A549 (cell line): ENCODE data around the gene FGFBP2.

Source experiments
- CEBPB ChIP-seq, 2 experiments: fragments of >200 bp in 1 of 2; sonication (Bioruptor Twin) in 1 of 2; formaldehyde crosslinking in 1 of 2; IDR thresholded peaks; 2 replicates each; pipeline ENCODE4 v1.6.1; 2012 to 2016
- CHD2 ChIP-seq: fragments of 150-350 bp; IDR thresholded peaks from 2 replicates; pipeline ENCODE4 v1.6.1; 2014; ENCODE audit warnings: low read length; ENCODE audit not compliant: partially characterized antibody
- CTCF ChIP-seq: fragments of >200 bp; sonication (Bioruptor Twin); formaldehyde crosslinking; IDR thresholded peaks from 3 replicates; pipeline ENCODE4 v1.5.1; 2016
- EP300 ChIP-seq, 2 experiments: fragments of >200 bp; sonication (Bioruptor Twin); formaldehyde crosslinking; IDR thresholded peaks; 2 replicates in 1 of 2; 3 replicates in 1 of 2; pipeline ENCODE4 v1.6.1; 2016 to 2017
- ESRRA ChIP-seq: fragments of 150-350 bp; IDR thresholded peaks from 2 replicates; pipeline ENCODE4 v1.6.1; 2014; ENCODE audit warnings: mild to moderate bottlenecking, low read length, borderline replicate concordance
- HOXB13 ChIP-seq: fragments of 250-450 bp; sonication (Bioruptor Pico); IDR thresholded peaks from 2 replicates; pipeline ENCODE4 v1.5.0; 2020; ENCODE audit warnings: low read depth, mild to moderate bottlenecking, moderate library complexity
- MAX ChIP-seq: IDR thresholded peaks from 2 replicates; pipeline ENCODE4 v1.6.1; 2012
- POLR2A ChIP-seq: IDR thresholded peaks from 2 replicates; pipeline ENCODE4 v1.6.1; 2012; ENCODE audit warnings: mild to moderate bottlenecking, low read length
- RCOR1 ChIP-seq: fragments of 150-350 bp; IDR thresholded peaks from 2 replicates; pipeline ENCODE4 v1.6.1; 2014; ENCODE audit warnings: antibody characterized with exemption, low read length, low read depth
- REST ChIP-seq: fragments of 200-600 bp; sonication (generic); IDR thresholded peaks from 2 replicates; pipeline ENCODE4 v1.6.1; 2016; ENCODE audit warnings: antibody characterized with exemption, mild to moderate bottlenecking, moderate library complexity
- RNF2 ChIP-seq: fragments of 200-600 bp; sonication (generic); IDR thresholded peaks from 2 replicates; pipeline ENCODE4 v1.6.1; 2016; ENCODE audit warnings: low read depth, mild to moderate bottlenecking, antibody characterized with exemption, moderate library complexity, borderline replicate concordance
- TP53 ChIP-seq: fragments of 250-450 bp; sonication (Bioruptor Pico); IDR thresholded peaks from 2 replicates; pipeline ENCODE4 v1.5.0; 2021; ENCODE audit warnings: mild to moderate bottlenecking, moderate library complexity

GRCh38 chr4:16006771-16007446 lies 43.9 kb upstream of the FGFBP2 start:
- no peak for TF ChIP-seq REST
- TF ChIP-seq ESRRA: no peak
- no peak for TF ChIP-seq EP300 (IDR thresholded peaks at IDR 0.05)
- TF ChIP-seq RCOR1: no peak
- no peak for TF ChIP-seq CHD2
- no peak for TF ChIP-seq RNF2
- no peak for TF ChIP-seq MAX
- TF ChIP-seq CTCF: no peak
- no peak for TF ChIP-seq POLR2A
- no peak for TF ChIP-seq TP53
- no peak for TF ChIP-seq CEBPB (IDR thresholded peaks at IDR 0.05)
- TF ChIP-seq HOXB13 (CRISPR knock-in tag): no peak
